OCI-M1 (cell line): ENCODE measurements around the gene PNKP.

Experiments used
- DNase-seq: peaks from one replicate; lab custom pipeline; 2025; lab: John Stamatoyannopoulos, UW

PNKP gene

GRCh38 chr19:49890349-49891311 is 23.3 kb upstream of the PNKP start:
- DNase-seq, result no peak

GRCh38 chr19:49889687-49890348 is 22.4 kb upstream of the PNKP start:
- no peak for DNase-seq

- DNase-seq, result no peak
Measured at GRCh38 chr19:49889038-49889686, 21.8 kb upstream of the PNKP start.

GRCh38 chr19:49888510-49888824 is 21.1 kb upstream of the PNKP start:
- no peak for DNase-seq

- DNase-seq, result no peak
Measured at GRCh38 chr19:49887665-49888509, 20.5 kb upstream of the PNKP start.

- no peak for DNase-seq
Measured at GRCh38 chr19:49887037-49887664, 19.8 kb upstream of the PNKP start.

GRCh38 chr19:49884760-49885159 is 17.4 kb upstream of the PNKP start:
- DNase-seq, result no peak

- no peak for DNase-seq
Measured at GRCh38 chr19:49884109-49884508, 16.7 kb upstream of the PNKP start.

GRCh38 chr19:49883094-49883493 is 15.7 kb upstream of the PNKP start:
- no peak for DNase-seq

- DNase-seq, result no peak
Measured at GRCh38 chr19:49882643-49883042, 15.3 kb upstream of the PNKP start.

- DNase-seq, result no peak
Measured at GRCh38 chr19:49881672-49882394, 14.5 kb upstream of the PNKP start.

GRCh38 chr19:49881186-49881585 is 13.8 kb upstream of the PNKP start:
- DNase-seq, result no peak

- no peak for DNase-seq
Measured at GRCh38 chr19:49880162-49880869, 12.9 kb upstream of the PNKP start.

- no peak for DNase-seq
Measured at GRCh38 chr19:49879243-49879963, 12.0 kb upstream of the PNKP start.

GRCh38 chr19:49878744-49879070 is 11.3 kb upstream of the PNKP start:
- no peak for DNase-seq

GRCh38 chr19:49877879-49878743 is 10.7 kb upstream of the PNKP start:
- peak; percentile 99 for DNase-seq

GRCh38 chr19:49877020-49877878 is 9.9 kb upstream of the PNKP start, which contains the start of the genes AKT1S1 and TBC1D17:
Gene AKT1S1 (minus strand): TSS chr19:49877355. CDS start chr19:49873295, 4,060 bp downstream.
Gene TBC1D17 (plus strand): TSS chr19:49877702. CDS start chr19:49877724, 22 bp downstream.
- peak; percentile 100 for DNase-seq
